HG02884 (cell line): Measurements from ENCODE around the gene ARID3C.

Source experiments
- ATAC-seq: cut with Tn5 transposase; IDR thresholded peaks from one replicate; pipeline ENCODE4 v1.9.1; 2021; ENCODE audit warnings: mild to moderate bottlenecking, moderate library complexity; ENCODE audit not compliant: unreplicated experiment

The ARID3C gene

GRCh38 chr9:34628656-34629490 is at the start of gene ARID3C:
Gene ARID3C, minus strand, starts transcription at chr9:34629066. Its CDS starts 1,052 bp downstream, at chr9:34628014.
- ATAC-seq, result no peak

- ATAC-seq, result no peak
These were observed 47.0 kb upstream of the ARID3C start for GRCh38 chr9:34675869-34676268.

GRCh38 chr9:34675048-34675714 is 46.3 kb upstream of the ARID3C start:
- ATAC-seq, result no peak

- no peak for ATAC-seq
These were observed 45.6 kb upstream of the ARID3C start for GRCh38 chr9:34674440-34674839.

GRCh38 chr9:34671307-34671706 is 42.4 kb upstream of the ARID3C start:
- no peak for ATAC-seq

GRCh38 chr9:34669809-34670562 is 41.1 kb upstream of the ARID3C start:
- ATAC-seq, result no peak

- peak; percentile 56 for ATAC-seq
These were observed 36.8 kb upstream of the ARID3C start for GRCh38 chr9:34665381-34666250.

- peak; percentile 2 for ATAC-seq
These were observed 36.2 kb upstream of the ARID3C start for GRCh38 chr9:34665067-34665380.

GRCh38 chr9:34664281-34665066 is 35.6 kb upstream of the ARID3C start:
- ATAC-seq, result no peak

GRCh38 chr9:34663303-34663605 is 34.4 kb upstream of the ARID3C start:
- ATAC-seq, result no peak

GRCh38 chr9:34662526-34663302 is 33.8 kb upstream of the ARID3C start, which contains the start of gene CCL27:
Gene CCL27, minus strand, starts transcription at chr9:34662657. Its CDS starts 24 bp downstream, at chr9:34662633.
- no peak for ATAC-seq

GRCh38 chr9:34659592-34660253 is 30.9 kb upstream of the ARID3C start:
- ATAC-seq, result no peak

GRCh38 chr9:34658461-34658860 is 29.6 kb upstream of the ARID3C start:
- no peak for ATAC-seq

- ATAC-seq, result no peak
These were observed 28.1 kb upstream of the ARID3C start for GRCh38 chr9:34656992-34657391.

- no peak for ATAC-seq
These were observed 26.5 kb upstream of the ARID3C start for GRCh38 chr9:34655394-34655793.

- ATAC-seq, result no peak
These were observed 25.6 kb upstream of the ARID3C start for GRCh38 chr9:34654323-34655051.

- ATAC-seq, result no peak
These were observed 24.5 kb upstream of the ARID3C start for GRCh38 chr9:34653151-34654072.
